ENCODE results near the gene ARID3A.
"Not testable (repeated sequence)": the region's sequence is repeated elsewhere in the genome, so short reads cannot be mapped to it uniquely, and the experiment has no call there.

The ARID3A gene

GRCh38 chr19:925526-926322 is at the start of gene ARID3A:
Gene ARID3A (plus strand): TSS chr19:926035. CDS start chr19:929529, 3,494 bp downstream.
- DNase-seq = peak; percentile 81

- no peak for DNase-seq
These were observed 49.7 kb upstream of the ARID3A start for GRCh38 chr19:876089-876488.

- DNase-seq = no peak
These were observed 49.0 kb upstream of the ARID3A start for GRCh38 chr19:876780-877314.

GRCh38 chr19:877992-878660 is 47.7 kb upstream of the ARID3A start:
- DNase-seq = not testable (repeated sequence)

- DNase-seq = not testable (repeated sequence)
These were observed 46.9 kb upstream of the ARID3A start for GRCh38 chr19:878751-879561.

GRCh38 chr19:879711-880438 is 46.0 kb upstream of the ARID3A start:
- DNase-seq = no peak

GRCh38 chr19:881385-882071 is 44.3 kb upstream of the ARID3A start:
- DNase-seq = no peak

- DNase-seq = no peak
These were observed 42.9 kb upstream of the ARID3A start for GRCh38 chr19:882871-883497.

- DNase-seq = no peak
These were observed 42.1 kb upstream of the ARID3A start for GRCh38 chr19:883661-884211.

- no peak for DNase-seq
These were observed 41.2 kb upstream of the ARID3A start for GRCh38 chr19:884420-885211.

- no peak for DNase-seq
These were observed 40.2 kb upstream of the ARID3A start for GRCh38 chr19:885536-886224.

- no peak for DNase-seq
These were observed 38.8 kb upstream of the ARID3A start for GRCh38 chr19:887072-887471.

GRCh38 chr19:887599-887998 is 38.2 kb upstream of the ARID3A start:
- DNase-seq = no peak

GRCh38 chr19:888581-889385 is 37.1 kb upstream of the ARID3A start:
- DNase-seq = no peak

GRCh38 chr19:889662-890295 is 36.1 kb upstream of the ARID3A start:
- DNase-seq = no peak

GRCh38 chr19:890831-891230 is 35.0 kb upstream of the ARID3A start:
- no peak for DNase-seq

GRCh38 chr19:891421-892200 is 34.2 kb upstream of the ARID3A start:
- not testable (repeated sequence) for DNase-seq

All from CD4-positive, alpha-beta T cell treated with Interleukin-10 for 1 hour (primary cell).